ENCODE measurements around the gene NTNG1.

The NTNG1 gene

GRCh38 chr1:107526524-107527198, 385.8 kb downstream of the NTNG1 start:
- Histone ChIP-seq H3K4me3 (replicated peaks; ENCODE audit: insufficient read depth, low read length) (no peak overlapping the region), H3K27me3 (ENCODE audit: insufficient read depth, poor library complexity, severe bottlenecking) (no peaks in the 10 kb centered on the region), H3K27ac (replicated peaks) (no peak overlapping the region)
- TF ChIP-seq SPI1 (IDR thresholded peaks at IDR 0.05; ENCODE audit: borderline replicate concordance, low read depth) (no peak), POLR2AphosphoS5 (IDR thresholded peaks at IDR 0.05; ENCODE audit: low read depth) (no peak), GABPA (IDR thresholded peaks at IDR 0.05; ENCODE audit: low read depth) (no peak), CTCF (IDR thresholded peaks at IDR 0.05; ENCODE audit: insufficient read depth, low read length) (no peak), REST (IDR thresholded peaks at IDR 0.05; ENCODE audit: insufficient replicate concordance, low read depth) (no peak)
- no peak for DNase-seq (ENCODE audit: low read depth in 1 of 2, low spot score in 1 of 2)

DNA sequence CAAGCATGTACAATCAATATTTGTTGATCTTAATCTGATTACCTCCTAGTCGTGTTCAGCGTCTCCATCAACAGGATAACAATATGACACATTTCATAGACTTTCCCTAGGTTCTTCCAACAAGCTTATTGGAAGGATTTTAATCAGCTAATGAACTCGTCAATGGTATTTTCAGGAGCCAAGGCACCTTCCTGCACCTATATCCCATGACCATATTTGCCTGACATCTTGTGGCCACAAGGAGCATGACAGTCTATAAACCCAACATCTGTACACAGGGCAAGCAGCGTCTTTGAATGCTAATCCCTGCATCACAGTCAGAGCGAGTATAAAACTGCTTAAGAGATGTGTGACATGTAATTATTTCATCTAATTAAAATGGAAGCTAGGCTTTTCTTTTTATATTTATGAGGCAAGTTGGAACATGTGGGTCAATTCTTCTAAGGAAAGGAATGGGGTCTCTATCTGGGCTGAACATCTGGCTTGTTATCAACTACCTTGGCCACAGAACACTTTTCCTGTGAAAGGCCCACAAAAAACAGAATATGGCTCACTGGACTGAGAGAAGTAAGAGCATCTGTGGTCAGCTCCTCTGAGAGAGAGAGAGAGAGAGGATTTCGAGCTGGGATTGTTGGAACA, 388.8 kb downstream of the NTNG1 start:
- peak; percentile 63 for TF ChIP-seq CTCF (IDR thresholded peaks at IDR 0.05; ENCODE audit: insufficient read depth, low read length)
- no peak for TF ChIP-seq SPI1 (IDR thresholded peaks at IDR 0.05; ENCODE audit: borderline replicate concordance, low read depth)
- DNase-seq (ENCODE audit: low read depth in 1 of 2, low spot score in 1 of 2): peak; percentile 23 to 26
- H3K27ac ChIP-seq (replicated peaks): no peak overlapping the region
- no peaks in the 10 kb centered on the region for H3K27me3 ChIP-seq (ENCODE audit: insufficient read depth, poor library complexity, severe bottlenecking)
- no peak overlapping the region for H3K4me3 ChIP-seq (replicated peaks; ENCODE audit: insufficient read depth, low read length)

DNA sequence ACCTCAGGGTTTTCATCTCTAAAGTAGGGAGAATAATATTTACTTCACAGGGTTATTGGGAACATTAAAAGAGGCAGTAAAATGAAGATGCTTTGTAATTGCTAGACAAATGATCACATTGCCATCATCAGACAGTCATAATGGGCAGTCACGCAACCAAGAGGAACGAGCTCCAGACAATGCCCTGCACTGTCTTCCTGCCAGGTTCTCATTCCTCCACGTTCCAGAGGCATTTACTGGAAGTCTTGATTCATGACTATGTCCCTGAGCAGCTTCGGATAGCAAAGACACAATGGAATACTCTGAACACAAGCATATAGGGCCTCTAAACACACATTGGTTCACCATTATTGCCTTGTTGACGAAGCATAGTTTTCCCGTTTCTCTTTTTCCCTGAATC, 389.7 kb downstream of the NTNG1 start:
- no peak for DNase-seq (ENCODE audit: low read depth in 1 of 2, low spot score in 1 of 2)
- Histone ChIP-seq H3K27me3 (ENCODE audit: insufficient read depth, poor library complexity, severe bottlenecking) (no peaks in the 10 kb centered on the region), H3K27ac (replicated peaks) (no peak overlapping the region), H3K4me3 (replicated peaks; ENCODE audit: insufficient read depth, low read length) (no peak overlapping the region)
- TF ChIP-seq GABPA (IDR thresholded peaks at IDR 0.05; ENCODE audit: low read depth) (no peak), SPI1 (IDR thresholded peaks at IDR 0.05; ENCODE audit: borderline replicate concordance, low read depth) (no peak), POLR2AphosphoS5 (IDR thresholded peaks at IDR 0.05; ENCODE audit: low read depth) (no peak), REST (IDR thresholded peaks at IDR 0.05; ENCODE audit: insufficient replicate concordance, low read depth) (no peak), CTCF (IDR thresholded peaks at IDR 0.05; ENCODE audit: insufficient read depth, low read length) (no peak)
